T-cell (primary cell): ENCODE data around the gene ACAT2. TPM values are rescaled to one million over a fixed set of nuclear protein-coding genes. Genes with fewer than 3 reads are reported as not detected.
A peak's percentile ranks its signal among the peaks of the same experiment; 100 is the strongest.

ENCODE experiments used
- ATAC-seq, 4 experiments: fragments of 200-7000 bp in 3 of 4; fragments of 150-1000 bp in 1 of 4; cut with Tn5 transposase; replicated peaks in 1 of 4; 1 replicate in 3 of 4; 2 replicates in 1 of 4; pipeline ENCODE4 v1.10.0; 2021; ENCODE audit warnings: moderate library complexity in 3 of 4, mild to moderate bottlenecking in 2 of 4, moderate number of reproducible peaks in 1 of 4
- CTCF ChIA-PET, 2 donors: fragments of 300-600 bp; sonication (Branson Sonifier 250); formaldehyde crosslinking; loops; one replicate each; lab custom pipeline; 2022; ENCODE audit warnings: antibody characterized with exemption in 2 of 2; lab: Charles Lee
- POLR2A ChIA-PET, 2 donors: fragments of 300-600 bp; sonication (Branson Sonifier 250); formaldehyde crosslinking; loops; one replicate each; lab custom pipeline; 2022; ENCODE audit warnings: antibody characterized with exemption in 2 of 2; lab: Charles Lee
- DNase-seq, 35 experiments: peaks; one replicate each; pipeline versions ENCODE4 v3.0.0 to v3.0.0-alpha.2; 2013 to 2023
- H3K27ac ChIP-seq: one replicate; pipeline ENCODE4 v1.5.1; 2013; ENCODE audit warnings: low read length
- H3K27me3 ChIP-seq, 2 experiments: replicated peaks in 1 of 2; 1 replicate in 1 of 2; 2 replicates in 1 of 2; pipeline versions ENCODE4 v1.6.1 to v1.7.0; 2013; ENCODE audit warnings: low read length in 1 of 2, mixed read lengths in 1 of 2; ENCODE audit not compliant: control insufficient read depth in 2 of 2, insufficient read depth in 2 of 2; ENCODE audit errors: extremely low read depth in 1 of 2
- H3K36me3 ChIP-seq, 2 donors: 1 replicate in 1 of 2; 2 replicates in 1 of 2; pipeline versions ENCODE4 v1.6.1 to v1.7.0; 2013; ENCODE audit warnings: low read length in 1 of 2; ENCODE audit not compliant: control insufficient read depth in 2 of 2, insufficient read depth in 1 of 2; ENCODE audit errors: extremely low read depth in 1 of 2
- H3K4me1 ChIP-seq, 2 experiments: 1 replicate in 1 of 2; 2 replicates in 1 of 2; pipeline versions ENCODE4 v1.6.1 to v1.7.0; 2013; ENCODE audit warnings: low read length in 2 of 2, mixed read lengths in 1 of 2; ENCODE audit not compliant: insufficient read depth in 2 of 2, control insufficient read depth in 1 of 2; ENCODE audit errors: extremely low read depth in 1 of 2
- H3K4me3 ChIP-seq, 2 donors: 1 replicate in 1 of 2; 2 replicates in 1 of 2; pipeline versions ENCODE4 v1.5.1 to v1.7.0; 2013; ENCODE audit warnings: mild to moderate bottlenecking in 2 of 2, low read length in 1 of 2, moderate library complexity in 1 of 2; ENCODE audit not compliant: control insufficient read depth in 1 of 2; ENCODE audit errors: extremely low read depth in 1 of 2
- H3K9me3 ChIP-seq: 2 replicates; pipeline ENCODE4 v1.7.0; 2013
- H3K27ac Mint-ChIP-seq, 2 donors: one replicate each; pipeline ENCODE4 v1.8.0; 2020 to 2021; ENCODE audit warnings: mild to moderate bottlenecking in 2 of 2, mixed read lengths in 2 of 2
- H3K27me3 Mint-ChIP-seq, 2 donors: one replicate each; pipeline ENCODE4 v1.8.0; 2021 to 2022; ENCODE audit warnings: mixed read lengths in 2 of 2
- H3K36me3 Mint-ChIP-seq: one replicate; pipeline ENCODE4 v1.8.0; 2021; ENCODE audit warnings: mixed read lengths
- H3K4me1 Mint-ChIP-seq, 3 donors: one replicate each; pipeline ENCODE4 v1.8.0; 2020 to 2022; ENCODE audit warnings: mixed read lengths in 3 of 3, mild to moderate bottlenecking in 1 of 3
- H3K4me3 Mint-ChIP-seq, 3 donors: one replicate each; pipeline ENCODE4 v1.8.0; 2020 to 2022; ENCODE audit warnings: mild to moderate bottlenecking in 3 of 3, mixed read lengths in 3 of 3, moderate library complexity in 3 of 3
- H3K9me3 Mint-ChIP-seq, 3 donors: one replicate each; pipeline ENCODE4 v1.8.0; 2020 to 2022; ENCODE audit warnings: mixed read lengths in 3 of 3
- WGBS: methylation state at CpG from one replicate; pipeline ENCODE4 v1.1.5; 2013; ENCODE audit warnings: missing lambda C conversion rate; ENCODE audit not compliant: insufficient coverage; 5-methylcytosine and 5-hydroxymethylcytosine counted together
- total RNA-seq, 35 experiments: library from RNA in 6 of 35; stranded (reverse) in 6 of 35; fragments of 120-200 nt in 1 of 35; gene quantifications; one replicate each; pipeline versions ENCODE4 v1.2.1 to v1.2.4 and lab custom pipeline; 2013 to 2026

Gene ACAT2
- total RNA-seq, 5 donors from 2014 or later (not counting 1 experiment from before 2014, with no cell fraction given): 21.5 to 28.2 (median 27.4) TPM

DNA sequence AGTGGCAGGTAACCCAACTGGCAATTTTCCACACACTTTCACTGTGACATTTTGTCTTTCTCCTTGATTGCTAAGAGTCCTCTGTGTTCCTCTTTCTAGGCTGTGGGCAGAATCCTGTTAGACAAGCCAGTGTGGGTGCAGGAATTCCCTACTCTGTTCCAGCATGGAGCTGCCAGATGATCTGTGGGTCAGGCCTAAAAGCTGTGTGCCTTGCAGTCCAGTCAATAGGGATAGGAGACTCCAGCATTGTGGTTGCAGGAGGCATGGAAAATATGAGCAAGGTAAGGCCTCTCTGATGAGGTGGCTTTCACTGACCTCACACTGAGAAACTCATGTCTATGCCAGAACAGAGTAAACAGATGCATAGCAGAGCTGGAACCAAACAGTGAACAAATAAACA is 5.1 kb downstream of the ACAT2 start:
- ChIA-PET POLR2A (interaction anchor here in 1 of 2 donors (1.3 kb wide), 1 partner anchor 23 kb away, joined by 3 read pairs; the partner anchor contains the start of gene MRPL18), CTCF (interaction anchor here in 1 of 2 donors (1.0 kb wide), 1 partner anchor 25 kb away, joined by 3 read pairs; no protein-coding TSS in a partner anchor)
- peaks cover 11 to 15% (median 13%) of the 10 kb centered on the region in 3 donors for H3K4me1 Mint-ChIP-seq
- H3K9me3 ChIP-seq: no peaks in the 10 kb centered on the region
- no peak overlapping the region for H3K4me3 ChIP-seq
- ATAC-seq (no peak), DNase-seq (no peak)
- H3K27me3 ChIP-seq: no peaks in the 10 kb centered on the region
- no peaks in the 10 kb centered on the region for H3K27me3 Mint-ChIP-seq
- peaks cover 6 to 9% of the 10 kb centered on the region in 2 experiments for H3K4me1 ChIP-seq
- H3K36me3 ChIP-seq: peaks cover 3 to 62% of the 10 kb centered on the region in 2 donors
- no peak overlapping the region for H3K4me3 Mint-ChIP-seq
- H3K36me3 Mint-ChIP-seq: peaks cover 52% of the 10 kb centered on the region
- H3K27ac Mint-ChIP-seq: no peak overlapping the region
- H3K27ac ChIP-seq: no peak overlapping the region
- peaks cover 0 to 4% (median 0%) of the 10 kb centered on the region in 3 donors for H3K9me3 Mint-ChIP-seq

DNA sequence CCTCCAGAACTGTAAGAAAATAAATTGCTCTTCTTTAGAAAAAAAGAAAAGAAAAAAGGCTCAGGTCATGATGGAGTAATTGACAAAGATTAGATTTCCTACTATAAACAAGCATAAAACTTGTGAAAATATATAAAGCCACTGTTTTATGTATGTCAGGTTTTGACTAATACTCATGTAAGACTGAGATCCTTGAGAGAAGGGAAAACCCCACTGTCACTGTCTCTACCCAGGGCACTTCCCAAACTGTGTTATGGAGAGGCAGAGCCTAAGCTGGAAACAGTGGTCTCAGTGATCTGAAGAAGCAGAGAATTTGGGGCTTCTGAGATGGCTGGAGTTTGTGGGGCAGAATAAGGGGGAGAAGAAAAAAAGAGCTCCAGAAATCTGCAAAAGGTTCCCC is 7.6 kb downstream of the ACAT2 start:
- POLR2A ChIA-PET: interaction anchor here (0.6 to 0.9 kb wide), 3 partner anchors 11 to 21 kb away, joined by 3 to 4 read pairs (median 4); no protein-coding TSS in a partner anchor
- ATAC-seq: no peak
- H3K27ac ChIP-seq: no peak overlapping the region
- H3K4me1 ChIP-seq: no peaks in the 10 kb centered on the region
- peaks cover 3 to 58% of the 10 kb centered on the region in 2 donors for H3K36me3 ChIP-seq
- Mint-ChIP-seq H3K9me3 (peaks cover 0 to 4% (median 0%) of the 10 kb centered on the region in 3 donors), H3K27ac (no peak overlapping the region), H3K36me3 (peaks cover 54% of the 10 kb centered on the region), H3K4me3 (no peak overlapping the region), H3K27me3 (no peaks in the 10 kb centered on the region), H3K4me1 (peaks cover 0 to 6% (median 4%) of the 10 kb centered on the region in 3 donors)
- CTCF ChIA-PET: no interaction called here
- no peaks in the 10 kb centered on the region for H3K27me3 ChIP-seq
- no peak overlapping the region for H3K4me3 ChIP-seq
- no peaks in the 10 kb centered on the region for H3K9me3 ChIP-seq
- no peak for DNase-seq

DNA sequence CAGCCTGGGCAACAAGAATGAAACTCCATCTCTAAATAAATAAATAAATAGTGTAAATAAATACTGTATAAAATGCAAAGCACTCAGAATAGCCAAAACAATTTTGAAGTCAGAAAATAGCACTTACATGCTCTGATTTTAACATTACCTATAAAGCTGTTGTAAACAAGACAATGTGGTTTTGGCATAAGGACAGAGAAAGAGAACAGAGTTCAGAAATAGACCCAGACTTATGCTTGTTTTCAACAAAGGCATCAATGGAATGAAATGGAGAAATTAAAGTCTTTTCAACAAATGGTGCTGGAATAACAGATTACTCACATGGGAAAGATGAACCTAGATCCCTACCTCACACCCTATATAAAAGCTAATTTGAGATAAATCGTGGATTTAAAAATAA is 10.4 kb downstream of the ACAT2 start:
- Histone ChIP-seq H3K36me3 (peaks cover 0 to 46% of the 10 kb centered on the region in 2 donors), H3K27me3 (no peaks in the 10 kb centered on the region), H3K4me3 (no peak overlapping the region), H3K4me1 (no peaks in the 10 kb centered on the region), H3K9me3 (no peaks in the 10 kb centered on the region), H3K27ac (no peak overlapping the region)
- Mint-ChIP-seq H3K27me3 (no peaks in the 10 kb centered on the region), H3K9me3 (peaks cover 0 to 4% (median 0%) of the 10 kb centered on the region in 3 donors), H3K36me3 (peaks cover 51% of the 10 kb centered on the region), H3K4me1 (no peaks in the 10 kb centered on the region), H3K27ac (no peak overlapping the region), H3K4me3 (no peak overlapping the region)
- CTCF ChIA-PET: interaction anchor here (0.6 to 1.0 kb wide), 4 partner anchors 33 to 72 kb away, joined by 3 to 9 read pairs (median 3); no protein-coding TSS in a partner anchor
- POLR2A ChIA-PET: interaction anchor here in 1 of 2 donors (1.1 kb wide), 1 partner anchor 983 kb away, joined by 4 read pairs; no protein-coding TSS in a partner anchor
- ATAC-seq (no peak), DNase-seq (no peak)
- whole genome bisulfite sequencing: no CpG with 5 or more reads among the region's 1 CpG

DNA sequence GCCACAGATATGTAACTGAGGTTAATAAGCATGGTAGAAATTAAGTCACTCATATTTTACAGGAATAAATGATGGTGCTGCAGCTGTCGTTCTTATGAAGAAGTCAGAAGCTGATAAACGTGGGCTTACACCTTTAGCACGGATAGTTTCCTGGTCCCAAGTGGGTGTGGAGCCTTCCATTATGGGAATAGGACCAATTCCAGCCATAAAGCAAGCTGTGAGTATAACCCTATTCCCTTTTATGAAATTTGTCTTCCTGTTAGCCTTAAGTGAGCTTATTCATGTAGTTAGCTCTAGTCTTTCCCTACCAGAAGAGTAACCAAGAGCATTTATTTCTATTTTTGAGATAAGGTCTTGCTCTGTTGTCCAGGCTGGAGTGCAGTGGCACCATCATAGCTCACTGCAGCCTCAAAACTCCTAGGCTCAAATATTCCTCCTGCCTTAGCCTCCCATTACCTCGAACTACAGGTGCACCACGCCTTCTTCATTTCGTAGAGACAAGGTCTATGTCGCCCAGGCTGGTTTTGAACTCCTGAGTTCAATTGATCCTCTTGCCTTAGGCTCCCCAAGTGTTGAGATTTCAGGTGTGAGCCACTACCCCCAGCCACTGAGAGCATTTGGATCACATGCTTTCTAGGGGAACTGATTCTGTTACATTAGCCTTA is 15.5 kb downstream of the ACAT2 start:
- Mint-ChIP-seq H3K27me3 (no peaks in the 10 kb centered on the region), H3K9me3 (no peaks in the 10 kb centered on the region), H3K36me3 (peaks cover 46% of the 10 kb centered on the region), H3K27ac (peak overlapping the region in 1 of 2 donors; percentile 12), H3K4me3 (no peak overlapping the region), H3K4me1 (peaks cover 9 to 14% (median 10%) of the 10 kb centered on the region in 3 donors)
- no peak overlapping the region for H3K4me3 ChIP-seq
- H3K4me1 ChIP-seq: no peaks in the 10 kb centered on the region
- POLR2A ChIA-PET: no interaction called here
- DNase-seq: no peak
- no peak overlapping the region for H3K27ac ChIP-seq
- no peaks in the 10 kb centered on the region for H3K9me3 ChIP-seq
- CTCF ChIA-PET: interaction anchor here in 1 of 2 donors (0.9 kb wide), 1 partner anchor 10 kb away, joined by 3 read pairs; no protein-coding TSS in a partner anchor
- 97% methylated on average over 4 of the region's 7 CpGs for WGBS
- H3K36me3 ChIP-seq: peaks cover 3 to 57% of the 10 kb centered on the region in 2 donors
- ATAC-seq: no peak
- no peaks in the 10 kb centered on the region for H3K27me3 ChIP-seq

DNA sequence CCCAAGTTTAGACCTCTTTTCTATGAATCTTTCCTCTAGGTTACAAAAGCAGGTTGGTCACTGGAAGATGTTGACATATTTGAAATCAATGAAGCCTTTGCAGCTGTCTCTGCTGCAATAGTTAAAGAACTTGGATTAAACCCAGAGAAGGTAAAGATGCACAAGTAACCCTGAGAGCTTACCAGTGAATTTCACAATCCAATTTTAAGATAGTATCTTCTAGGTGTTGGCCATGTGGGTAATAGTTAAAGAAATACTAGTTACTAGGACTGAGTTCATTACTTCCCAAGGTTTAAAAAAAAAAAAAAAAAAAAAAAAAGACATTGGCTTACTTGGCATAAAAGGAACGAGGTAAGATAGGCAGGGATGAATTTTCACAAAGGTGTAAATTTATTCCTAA is 16.3 kb downstream of the ACAT2 start:
- Histone ChIP-seq H3K4me3 (no peak overlapping the region), H3K27me3 (no peaks in the 10 kb centered on the region), H3K27ac (no peak overlapping the region), H3K36me3 (peaks cover 5 to 62% of the 10 kb centered on the region in 2 donors), H3K4me1 (no peaks in the 10 kb centered on the region), H3K9me3 (no peaks in the 10 kb centered on the region)
- ATAC-seq: no peak
- ChIA-PET CTCF (no interaction called here), POLR2A (interaction anchor here in 1 of 2 donors (0.6 kb wide), 1 partner anchor 204 kb away, joined by 3 read pairs; no protein-coding TSS in a partner anchor)
- WGBS: no CpG with 5 or more reads among the region's 1 CpG
- Mint-ChIP-seq H3K27ac (peak overlapping the region in 1 of 2 donors; percentile 13), H3K36me3 (peaks cover 53% of the 10 kb centered on the region), H3K4me1 (peaks cover 17 to 22% (median 18%) of the 10 kb centered on the region in 3 donors), H3K4me3 (no peak overlapping the region), H3K9me3 (no peaks in the 10 kb centered on the region), H3K27me3 (no peaks in the 10 kb centered on the region)
- DNase-seq: no peak

DNA sequence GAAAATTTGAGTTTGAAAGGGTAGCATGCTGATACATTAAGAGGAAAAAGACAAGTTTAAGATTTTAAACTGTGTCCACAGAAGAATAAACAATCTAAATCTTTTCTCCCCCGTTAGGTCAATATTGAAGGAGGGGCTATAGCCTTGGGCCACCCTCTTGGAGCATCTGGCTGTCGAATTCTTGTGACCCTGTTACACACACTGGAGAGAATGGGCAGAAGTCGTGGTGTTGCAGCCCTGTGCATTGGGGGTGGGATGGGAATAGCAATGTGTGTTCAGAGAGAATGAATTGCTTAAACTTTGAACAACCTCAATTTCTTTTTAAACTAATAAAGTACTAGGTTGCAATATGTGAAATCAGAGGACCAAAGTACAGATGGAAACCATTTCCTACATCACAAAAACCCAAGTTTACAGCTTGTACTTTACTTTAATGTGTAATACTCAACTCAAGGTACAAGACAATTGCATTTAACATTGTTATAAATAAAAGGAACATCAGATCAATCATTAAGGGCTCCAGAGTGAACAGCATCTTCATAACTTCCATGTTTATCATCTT is 16.8 kb downstream of the ACAT2 start:
- ChIA-PET POLR2A (interaction anchor here (0.6 to 1.2 kb wide), 3 partner anchors 11 to 203 kb away, joined by 3 to 4 read pairs (median 3); partner anchors contain the start of gene SOD2 (in 1 of the 2)), CTCF (no interaction called here)
- ATAC-seq (no peak), DNase-seq (no peak)
- no peak overlapping the region for H3K4me3 ChIP-seq
- no CpG with 5 or more reads among the region's 3 CpGs for WGBS
- peaks cover 7 to 67% of the 10 kb centered on the region in 2 donors for H3K36me3 ChIP-seq
- no peaks in the 10 kb centered on the region for H3K4me1 ChIP-seq
- H3K27me3 Mint-ChIP-seq: no peaks in the 10 kb centered on the region
- H3K27ac Mint-ChIP-seq: no peak overlapping the region
- no peak overlapping the region for H3K27ac ChIP-seq
- no peaks in the 10 kb centered on the region for H3K9me3 ChIP-seq
- H3K4me3 Mint-ChIP-seq: no peak overlapping the region
- H3K9me3 Mint-ChIP-seq: no peaks in the 10 kb centered on the region
- H3K36me3 Mint-ChIP-seq: peaks cover 56% of the 10 kb centered on the region
- peaks cover 20 to 27% (median 20%) of the 10 kb centered on the region in 3 donors for H3K4me1 Mint-ChIP-seq
- H3K27me3 ChIP-seq: no peaks in the 10 kb centered on the region
